ENCODE measurements around the gene HOXC11. TPM values are rescaled to one million over a fixed set of nuclear protein-coding genes. Genes with fewer than 3 reads are reported as not detected.

HOXC11 gene
- total RNA-seq, 1 experiment from 2014 or later: 5.7 TPM

DNA sequence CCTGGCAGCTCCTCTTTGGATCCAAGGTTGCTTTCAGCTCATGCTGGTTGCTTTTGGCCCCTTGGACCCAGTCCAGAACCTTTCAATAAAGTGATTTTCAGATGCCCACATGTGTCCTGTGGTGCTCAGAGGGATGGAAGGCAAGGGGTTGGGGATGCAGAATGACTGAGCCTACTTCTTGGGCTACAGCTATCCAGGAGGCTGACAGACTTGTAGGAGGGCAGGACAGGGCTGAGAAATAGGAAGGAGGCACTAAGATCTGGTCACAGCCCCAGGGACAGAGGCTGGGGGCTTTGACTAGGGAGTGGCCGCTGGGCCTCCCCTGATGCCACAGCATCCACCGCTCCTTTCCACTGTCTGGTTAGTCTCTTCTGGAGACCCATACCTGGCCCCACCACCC, 1.2 kb upstream of the HOXC11 start:
- CTCF ChIA-PET: no interaction called here
- TF ChIP-seq EZH2 (IDR thresholded peaks at IDR 0.05; ENCODE audit: borderline replicate concordance, low read depth, low read length, poor library complexity, severe bottlenecking) (no peak), CTCF (conservative IDR thresholded peaks at IDR 0.05; ENCODE audit: low read depth, low read length) (no peak)
- Histone ChIP-seq H3K27ac (ENCODE audit: low read depth, low read length, poor library complexity, severe bottlenecking) (no peak overlapping the region), H3K36me3 (ENCODE audit: insufficient read depth, low read length, poor library complexity, severe bottlenecking) (no peaks in the 10 kb centered on the region), H3K4me1 (ENCODE audit: insufficient read depth, low read length, poor library complexity, severe bottlenecking) (peaks cover 36% of the 10 kb centered on the region), H3K27me3 (replicated peaks; ENCODE audit: insufficient read depth, low read depth, low read length, poor library complexity) (no peaks in the 10 kb centered on the region), H3K4me3 (ENCODE audit: low read depth, low read length, poor library complexity, severe bottlenecking) (no peak overlapping the region), H3K9me3 (ENCODE audit: low read depth, low read length, poor library complexity, severe bottlenecking) (peaks cover 6% of the 10 kb centered on the region)
- intact Hi-C loops (cut with micrococcal nuclease; ENCODE audit: unreplicated experiment): no loop called here
- POLR2A ChIA-PET (ENCODE audit: low non-redundant PET): interaction anchor here (0.6 kb wide), 1 partner anchor 591 kb away, joined by 8 read pairs; the partner anchor contains the start of gene SP1
- BruUV-seq (replicated peaks): no TSS peak
- no peak for DNase-seq (ENCODE audit: low spot score)

DNA sequence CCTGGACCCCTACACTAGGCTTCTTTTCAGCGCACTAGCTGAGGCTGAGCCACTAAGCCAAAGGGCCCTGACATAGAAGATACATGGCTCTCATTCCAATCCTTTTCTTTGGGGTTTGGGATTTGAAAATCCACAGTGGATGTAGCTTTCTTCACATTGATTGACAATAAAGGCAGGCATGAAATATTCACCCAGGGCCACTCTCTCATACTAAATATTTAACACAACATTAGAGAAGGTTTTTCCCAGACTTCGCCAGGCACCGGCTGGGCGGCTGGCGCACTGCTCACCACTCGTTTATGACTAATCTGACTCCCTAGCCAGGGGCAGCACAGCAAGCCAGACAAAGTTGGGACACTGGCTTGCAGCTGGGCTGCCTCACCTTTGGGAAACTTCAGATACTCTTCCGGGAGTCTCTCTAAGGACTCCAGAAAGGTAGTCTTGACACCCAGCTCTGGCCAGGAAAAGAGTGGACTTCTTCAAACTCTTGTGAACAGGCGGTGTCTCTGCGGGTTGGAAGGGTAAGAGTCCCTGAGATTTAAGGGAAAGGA, 699 bp upstream of the HOXC11 start:
- CTCF ChIA-PET: no interaction called here
- no peak for DNase-seq (ENCODE audit: low spot score)
- peaks cover 6% of the 10 kb centered on the region for H3K9me3 ChIP-seq (ENCODE audit: low read depth, low read length, poor library complexity, severe bottlenecking)
- BruUV-seq (replicated peaks): no TSS peak
- H3K27ac ChIP-seq (ENCODE audit: low read depth, low read length, poor library complexity, severe bottlenecking): no peak overlapping the region
- no peak for TF ChIP-seq CTCF (conservative IDR thresholded peaks at IDR 0.05; ENCODE audit: low read depth, low read length)
- TF ChIP-seq EZH2 (IDR thresholded peaks at IDR 0.05; ENCODE audit: borderline replicate concordance, low read depth, low read length, poor library complexity, severe bottlenecking): no peak
- peaks cover 37% of the 10 kb centered on the region for H3K4me1 ChIP-seq (ENCODE audit: insufficient read depth, low read length, poor library complexity, severe bottlenecking)
- H3K36me3 ChIP-seq (ENCODE audit: insufficient read depth, low read length, poor library complexity, severe bottlenecking): no peaks in the 10 kb centered on the region
- intact Hi-C loops (cut with micrococcal nuclease; ENCODE audit: unreplicated experiment): no loop called here
- no peak overlapping the region for H3K4me3 ChIP-seq (ENCODE audit: low read depth, low read length, poor library complexity, severe bottlenecking)
- POLR2A ChIA-PET (ENCODE audit: low non-redundant PET): no interaction called here
- H3K27me3 ChIP-seq (replicated peaks; ENCODE audit: insufficient read depth, low read depth, low read length, poor library complexity): no peaks in the 10 kb centered on the region

DNA sequence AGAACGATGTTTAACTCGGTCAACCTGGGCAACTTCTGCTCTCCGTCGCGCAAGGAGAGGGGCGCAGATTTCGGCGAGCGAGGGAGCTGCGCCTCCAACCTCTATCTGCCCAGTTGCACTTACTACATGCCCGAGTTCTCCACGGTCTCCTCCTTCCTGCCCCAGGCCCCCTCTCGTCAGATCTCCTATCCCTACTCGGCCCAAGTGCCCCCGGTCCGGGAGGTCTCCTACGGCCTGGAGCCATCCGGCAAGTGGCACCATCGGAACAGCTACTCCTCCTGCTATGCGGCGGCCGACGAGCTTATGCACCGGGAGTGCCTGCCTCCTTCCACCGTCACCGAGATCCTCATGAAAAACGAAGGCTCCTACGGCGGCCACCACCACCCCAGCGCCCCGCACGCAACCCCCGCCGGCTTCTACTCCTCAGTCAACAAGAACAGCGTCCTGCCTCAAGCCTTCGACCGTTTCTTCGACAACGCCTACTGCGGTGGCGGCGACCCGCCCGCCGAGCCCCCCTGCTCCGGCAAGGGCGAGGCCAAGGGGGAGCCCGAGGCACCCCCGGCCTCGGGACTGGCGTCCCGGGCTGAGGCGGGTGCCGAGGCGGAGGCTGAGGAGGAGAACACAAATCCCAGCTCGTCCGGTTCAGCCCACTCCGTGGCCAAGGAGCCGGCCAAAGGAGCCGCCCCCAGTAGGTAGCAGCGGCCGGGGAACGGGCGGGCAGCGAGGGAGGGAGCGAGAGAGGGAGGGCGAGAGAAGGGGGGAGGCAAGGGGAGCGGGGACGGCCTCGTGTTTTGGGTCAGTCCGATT, 513 bp downstream of the HOXC11 start:
- H3K27me3 ChIP-seq (replicated peaks; ENCODE audit: insufficient read depth, low read depth, low read length, poor library complexity): no peaks in the 10 kb centered on the region
- DNase-seq (ENCODE audit: low spot score): peak; percentile 52

More for the DNA sequence above, 513 bp downstream of the HOXC11 start:
- intact Hi-C loops (cut with micrococcal nuclease; ENCODE audit: unreplicated experiment): no loop called here
- no TSS peak for BruUV-seq (replicated peaks)
- ChIA-PET POLR2A (ENCODE audit: low non-redundant PET) (interaction anchor here (0.6 kb wide), 1 partner anchor 240 kb away, joined by 3 read pairs; no protein-coding TSS in a partner anchor), CTCF (no interaction called here)
- peaks cover 35% of the 10 kb centered on the region for H3K4me1 ChIP-seq (ENCODE audit: insufficient read depth, low read length, poor library complexity, severe bottlenecking)
- H3K4me3 ChIP-seq (ENCODE audit: low read depth, low read length, poor library complexity, severe bottlenecking): peak overlapping the region; percentile 88
- peak overlapping the region; percentile 91 for H3K27ac ChIP-seq (ENCODE audit: low read depth, low read length, poor library complexity, severe bottlenecking)
- no peaks in the 10 kb centered on the region for H3K36me3 ChIP-seq (ENCODE audit: insufficient read depth, low read length, poor library complexity, severe bottlenecking)
- TF ChIP-seq EZH2 (IDR thresholded peaks at IDR 0.05; ENCODE audit: borderline replicate concordance, low read depth, low read length, poor library complexity, severe bottlenecking): no peak
- H3K9me3 ChIP-seq (ENCODE audit: low read depth, low read length, poor library complexity, severe bottlenecking): peaks cover 6% of the 10 kb centered on the region
